GM12872 (cell line): ENCODE data around the gene PPP2R3B.

Experiments
- CTCF ChIP-seq: IDR thresholded peaks from 3 replicates; pipeline ENCODE4 v1.5.1; 2011; ENCODE audit warnings: low read depth, mild to moderate bottlenecking, low read length, moderate library complexity; ENCODE audit not compliant: insufficient read depth

Gene PPP2R3B

GRCh38 chrX:384861-385260 lies 1.8 kb downstream of the PPP2R3B start:
- no peak for TF ChIP-seq CTCF

GRCh38 chrX:378443-378842 lies 8.3 kb downstream of the PPP2R3B start:
- TF ChIP-seq CTCF: no peak

GRCh38 chrX:375181-376036 lies 11.3 kb downstream of the PPP2R3B start:
- TF ChIP-seq CTCF: no peak

GRCh38 chrX:374596-374995 lies 12.1 kb downstream of the PPP2R3B start:
- no peak for TF ChIP-seq CTCF

GRCh38 chrX:373641-374471 lies 12.9 kb downstream of the PPP2R3B start:
- no peak for TF ChIP-seq CTCF

GRCh38 chrX:372856-373640 lies 13.7 kb downstream of the PPP2R3B start:
- TF ChIP-seq CTCF: no peak

GRCh38 chrX:371907-372306 lies 14.8 kb downstream of the PPP2R3B start:
- TF ChIP-seq CTCF: no peak
